GM18907 (cell line): ENCODE data around the gene DDX20.
"Not testable (repeated sequence)": the region's sequence is repeated elsewhere in the genome, so short reads cannot be mapped to it uniquely, and the experiment has no call there.

Experiments used
- ATAC-seq: cut with Tn5 transposase; IDR thresholded peaks from one replicate; pipeline ENCODE4 v1.9.1; 2021; ENCODE audit warnings: mild to moderate bottlenecking, moderate library complexity; ENCODE audit not compliant: unreplicated experiment

DDX20 gene

DNA sequence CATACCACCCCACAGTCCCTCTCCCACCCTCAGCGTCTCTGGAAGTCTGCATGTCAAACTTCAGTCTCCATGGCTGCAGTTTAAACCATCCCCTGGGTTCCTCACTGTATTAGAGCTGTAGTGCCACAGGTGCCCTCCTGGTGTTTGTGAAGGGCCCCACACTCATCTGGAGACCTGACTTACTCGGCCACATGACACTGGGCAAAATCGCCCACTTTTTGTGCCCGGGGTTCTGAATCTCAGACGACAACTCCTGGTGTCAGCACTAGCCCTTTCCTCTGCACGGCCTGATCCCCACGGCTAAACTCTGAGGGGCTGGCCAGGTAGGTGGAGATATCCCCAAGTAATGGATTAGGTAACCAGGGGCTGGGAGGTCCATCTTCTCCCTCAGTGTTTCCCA is 23.0 kb upstream of the DDX20 start:
- no peak for ATAC-seq

DNA sequence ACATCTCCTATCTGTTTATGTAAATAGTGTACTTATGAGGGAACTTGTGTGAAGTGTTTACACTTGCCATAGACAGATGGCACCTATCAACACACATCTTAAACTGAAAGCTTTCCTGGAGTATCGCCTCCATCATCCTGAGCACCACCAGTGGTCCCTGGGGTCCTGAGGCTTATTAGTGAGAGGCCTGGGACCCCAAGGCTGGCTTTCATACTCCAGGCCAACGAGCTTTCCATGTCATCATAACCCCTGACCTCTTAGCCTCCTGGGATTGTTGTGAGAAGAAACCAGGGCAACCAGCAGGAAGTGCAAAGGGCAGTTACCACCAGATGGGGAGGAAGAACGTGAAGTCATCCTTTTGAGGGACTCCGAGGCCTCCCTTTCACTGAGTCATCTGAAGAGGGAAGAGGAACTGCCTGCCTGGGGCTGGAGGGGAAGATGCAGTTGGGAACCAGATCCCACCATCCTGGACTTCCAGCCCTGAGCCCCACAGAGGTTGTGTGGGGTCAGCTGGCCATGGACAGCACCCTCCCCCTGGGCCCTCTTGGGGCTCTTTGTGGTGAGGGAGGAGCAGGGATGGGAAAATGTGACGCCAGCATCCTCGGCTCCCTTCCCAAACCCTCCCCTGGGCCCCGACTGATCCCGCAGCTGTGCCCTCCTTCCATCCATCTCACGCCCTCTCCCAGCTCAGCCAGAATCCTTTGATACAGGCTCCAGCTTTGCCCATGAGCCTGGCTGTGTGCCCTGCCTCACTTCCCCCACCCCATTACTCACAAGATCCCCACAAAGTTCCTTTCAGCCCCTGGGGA is 22.3 kb upstream of the DDX20 start:
- ATAC-seq, result no peak

- no peak for ATAC-seq
Measured at GRCh38 chr1:111733992-111734341, 21.7 kb upstream of the DDX20 start.

DNA sequence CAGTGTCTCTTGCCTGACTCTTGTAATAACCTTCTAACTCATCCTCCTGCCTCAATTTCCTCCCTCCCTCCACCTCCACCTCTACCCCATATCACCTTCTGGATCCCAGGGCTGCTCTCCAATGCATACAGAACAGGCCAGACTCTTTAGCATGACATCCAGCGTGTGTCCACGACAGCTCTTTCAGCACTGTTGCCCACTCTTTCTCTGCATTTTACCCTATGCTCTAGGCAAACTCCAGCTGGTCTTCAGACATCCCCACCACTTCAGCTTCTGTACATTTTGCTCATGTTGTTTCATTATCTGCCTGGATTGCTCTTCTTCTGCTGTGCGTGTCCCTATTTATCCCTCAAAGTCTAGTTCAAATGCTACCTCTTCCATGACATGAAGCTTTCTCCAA is 21.3 kb upstream of the DDX20 start:
- no peak for ATAC-seq

DNA sequence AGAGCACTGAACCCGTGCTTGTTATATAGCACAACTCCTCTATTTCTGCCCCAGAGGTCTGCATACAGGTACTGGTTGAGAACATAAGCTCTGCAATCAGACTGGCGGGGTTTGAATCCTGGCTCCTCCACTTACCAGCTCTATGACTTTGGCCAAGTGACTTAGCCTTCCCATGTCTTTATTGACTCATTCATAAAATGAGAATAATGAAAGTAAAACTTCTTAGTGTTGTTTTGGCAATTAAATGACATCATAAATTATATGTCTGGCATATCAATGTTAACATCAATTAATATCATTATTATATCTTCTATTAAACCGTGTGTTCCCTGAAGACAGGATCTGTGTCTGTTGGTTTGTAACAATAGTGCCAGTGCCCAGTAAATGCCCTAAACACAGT is 20.8 kb upstream of the DDX20 start:
- ATAC-seq, result no peak

DNA sequence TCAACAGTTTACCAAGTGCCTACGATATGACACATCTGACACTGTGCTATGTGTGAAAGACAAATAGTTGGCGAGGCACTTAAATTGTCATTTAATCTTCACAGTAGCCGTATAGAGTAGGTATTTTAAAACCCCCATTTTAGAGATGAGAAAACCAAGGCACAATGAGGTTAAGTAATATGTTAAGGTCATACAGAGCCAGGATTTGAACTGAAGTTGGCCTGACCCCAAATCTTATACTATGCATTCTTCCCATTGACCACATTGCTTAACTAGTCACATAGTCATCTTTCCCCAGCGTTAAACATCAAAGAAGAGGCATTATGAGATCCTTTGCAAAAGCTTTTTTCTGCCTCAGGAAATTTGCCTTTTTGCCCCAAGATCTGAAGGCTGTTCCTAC is 20.4 kb upstream of the DDX20 start:
- ATAC-seq, result no peak

GRCh38 chr1:111735858-111736544 is 19.7 kb upstream of the DDX20 start:
- no peak for ATAC-seq

- ATAC-seq, result no peak
Measured at GRCh38 chr1:111736548-111737215, 19.0 kb upstream of the DDX20 start.

GRCh38 chr1:111737216-111738132 is 18.2 kb upstream of the DDX20 start:
- no peak for ATAC-seq

DNA sequence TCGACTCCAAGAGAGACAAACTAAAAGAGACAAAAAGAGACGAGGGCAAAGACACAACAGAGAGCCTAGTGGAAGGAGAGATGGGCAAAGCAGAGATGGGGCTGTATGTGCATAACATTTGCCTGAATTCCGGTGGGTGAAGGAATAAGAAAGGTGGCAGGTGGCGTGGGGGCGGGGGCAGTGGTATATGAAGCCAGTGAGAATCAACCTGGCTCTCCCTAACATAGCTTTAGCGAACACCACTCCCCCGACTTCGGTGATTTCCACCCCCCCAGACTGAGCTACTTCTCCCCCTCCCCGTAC is 17.6 kb upstream of the DDX20 start:
- ATAC-seq, result no peak

- peak; percentile 54 for ATAC-seq
Measured at GRCh38 chr1:111738436-111739193, 17.1 kb upstream of the DDX20 start.

DNA sequence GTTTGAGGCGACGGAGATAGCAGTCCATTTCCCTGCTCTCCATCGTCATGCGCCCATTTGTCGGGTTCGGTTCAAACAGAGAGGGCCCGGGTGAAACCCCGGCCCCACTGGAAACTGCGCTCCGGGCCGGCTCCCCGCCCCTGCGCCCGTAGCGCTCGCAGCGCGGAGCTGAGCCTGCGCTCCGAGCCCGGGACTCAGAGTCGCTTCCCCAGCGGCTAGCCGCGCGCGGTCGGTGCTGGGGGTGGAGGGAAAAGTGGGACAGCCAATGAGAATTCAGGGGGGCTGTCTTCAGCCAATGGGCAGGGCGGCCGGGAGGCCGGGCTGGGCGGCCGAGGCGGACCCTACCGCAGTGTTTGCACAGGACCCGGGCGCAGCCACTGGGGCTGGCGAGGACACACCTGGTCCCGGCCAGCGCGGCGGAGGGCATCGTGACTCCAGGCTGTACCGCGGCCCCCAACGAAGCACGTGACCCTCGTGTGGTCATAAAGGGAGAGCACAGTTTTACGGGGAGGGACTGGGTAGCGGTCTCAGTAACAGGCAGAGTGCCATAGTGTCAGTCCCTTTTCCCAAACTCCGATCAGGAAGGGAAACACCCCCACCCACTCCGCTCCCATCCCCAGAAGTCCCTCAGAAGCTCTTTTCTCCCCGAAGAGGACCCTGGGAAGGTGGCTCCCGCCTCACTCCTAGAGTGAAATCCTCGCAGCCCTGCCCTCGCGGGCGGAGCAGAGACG is 16.3 kb upstream of the DDX20 start, which contains the start of gene INKA2:
INKA2 (minus strand) TSS at position 202 of the 731 bp plus-strand sequence; CDS start at position 49, 153 bp downstream.
- ATAC-seq, result peak; percentile 83

GRCh38 chr1:111739925-111740765 is 15.6 kb upstream of the DDX20 start:
- ATAC-seq, result no peak

- not testable (repeated sequence) for ATAC-seq
Measured at GRCh38 chr1:111742292-111742691, 13.4 kb upstream of the DDX20 start.

- no peak for ATAC-seq
Measured at GRCh38 chr1:111742938-111743549, 12.7 kb upstream of the DDX20 start.

GRCh38 chr1:111743679-111744101 is 12.0 kb upstream of the DDX20 start:
- no peak for ATAC-seq

- ATAC-seq, result no peak
Measured at GRCh38 chr1:111745675-111746613, 9.8 kb upstream of the DDX20 start.
